ENCODE data around the gene OR4K1. TPM values are rescaled to one million over a fixed set of nuclear protein-coding genes. Genes with fewer than 3 reads are reported as not detected.
A peak's percentile ranks its signal among the peaks of the same experiment; 100 is the strongest.

Gene OR4K1
- total RNA-seq, 1 experiment from 2014 or later, result not detected

- Histone ChIP-seq H2AFZ (no peak within 1 kb of the TSS), H3F3A (ENCODE audit: insufficient read depth, low read depth) (no peaks in the 10 kb centered on the region), H3K36me3 (ENCODE audit: low read depth) (no peaks in the 10 kb centered on the region), H3K79me2 (ENCODE audit: low read depth) (no peaks in the 10 kb centered on the region), H3K9me3 (ENCODE audit: insufficient read depth, low read depth) (no peaks in the 10 kb centered on the region), H3K27me3 (ENCODE audit: insufficient read depth, low read depth) (no peaks in the 10 kb centered on the region), H3K4me1 (replicated peaks; ENCODE audit: insufficient read depth) (no peaks in the 10 kb centered on the region), H4K20me1 (ENCODE audit: insufficient read depth) (no peaks in the 10 kb centered on the region), H3K4me3 (no peak within 1 kb of the TSS), H3K9me2 (ENCODE audit: insufficient read depth) (no peaks in the 10 kb centered on the region), H3K27ac (no peak within 1 kb of the TSS), H3K4me2 (no peak within 1 kb of the TSS)
- TF ChIP-seq CTCF (conservative IDR thresholded peaks at IDR 0.05) (no peak), EZH2 (IDR thresholded peaks at IDR 0.05; ENCODE audit: low read depth) (no peak)
- no TSS peak for BruUV-seq (replicated peaks)
- no peak for DNase-seq
- intact Hi-C loops (cut with micrococcal nuclease; ENCODE audit: unreplicated experiment), result no loop called here
- POLR2A ChIA-PET (ENCODE audit: unreplicated experiment), result no interaction called here
- CTCF ChIA-PET, result no interaction called here
These were observed 10.6 kb upstream of the OR4K1 start, which contains the start of gene OR4K5 for GRCh38 chr14:19920021-19920657. TSS of gene OR4K5 (plus strand) at chr14:19920607. CDS start at chr14:19920607, 0 bp downstream.

GRCh38 chr14:19941668-19942067, 11.0 kb downstream of the OR4K1 start:
- DNase-seq, result no peak
- ChIA-PET POLR2A (ENCODE audit: unreplicated experiment) (no interaction called here), CTCF (no interaction called here)
- Histone ChIP-seq H2AFZ (no peak overlapping the region), H3K27me3 (ENCODE audit: insufficient read depth, low read depth) (no peaks in the 10 kb centered on the region), H3K79me2 (ENCODE audit: low read depth) (no peaks in the 10 kb centered on the region), H3K4me1 (replicated peaks; ENCODE audit: insufficient read depth) (no peaks in the 10 kb centered on the region), H3F3A (ENCODE audit: insufficient read depth, low read depth) (no peaks in the 10 kb centered on the region), H3K9me2 (ENCODE audit: insufficient read depth) (no peaks in the 10 kb centered on the region), H4K20me1 (ENCODE audit: insufficient read depth) (no peaks in the 10 kb centered on the region), H3K9me3 (ENCODE audit: insufficient read depth, low read depth) (no peaks in the 10 kb centered on the region), H3K4me2 (no peak overlapping the region), H3K36me3 (ENCODE audit: low read depth) (no peaks in the 10 kb centered on the region), H3K4me3 (no peak overlapping the region), H3K27ac (no peak overlapping the region)
- intact Hi-C loops (cut with micrococcal nuclease; ENCODE audit: unreplicated experiment), result no loop called here
- TF ChIP-seq CTCF (conservative IDR thresholded peaks at IDR 0.05), result no peak
- TF ChIP-seq EZH2 (IDR thresholded peaks at IDR 0.05; ENCODE audit: low read depth), result no peak
- no TSS peak for BruUV-seq (replicated peaks)

GRCh38 chr14:19947413-19948090, 16.8 kb downstream of the OR4K1 start:
- DNase-seq, result no peak
- Histone ChIP-seq H3K4me3 (no peak overlapping the region; the same call in 1 of the 2 replicates), H3K27me3 (ENCODE audit: insufficient read depth, low read depth) (no peaks in the 10 kb centered on the region), H4K20me1 (ENCODE audit: insufficient read depth) (no peaks in the 10 kb centered on the region), H3K9me2 (ENCODE audit: insufficient read depth) (no peaks in the 10 kb centered on the region), H3K79me2 (ENCODE audit: low read depth) (no peaks in the 10 kb centered on the region), H2AFZ (no peak overlapping the region), H3K9me3 (ENCODE audit: insufficient read depth, low read depth) (no peaks in the 10 kb centered on the region), H3K27ac (no peak overlapping the region), H3K4me2 (peak overlapping the region; percentile 23; the same call in 1 of the 2 replicates), H3K4me1 (replicated peaks; ENCODE audit: insufficient read depth) (no peaks in the 10 kb centered on the region), H3F3A (ENCODE audit: insufficient read depth, low read depth) (no peaks in the 10 kb centered on the region), H3K36me3 (ENCODE audit: low read depth) (no peaks in the 10 kb centered on the region)
- TF ChIP-seq CTCF (conservative IDR thresholded peaks at IDR 0.05), result no peak
- no peak for TF ChIP-seq EZH2 (IDR thresholded peaks at IDR 0.05; ENCODE audit: low read depth)
- ChIA-PET POLR2A (ENCODE audit: unreplicated experiment) (no interaction called here), CTCF (no interaction called here)
- no TSS peak for BruUV-seq (replicated peaks)
- intact Hi-C loops (cut with micrococcal nuclease; ENCODE audit: unreplicated experiment), result no loop called here
